Stimulated activated CD8-positive, alpha-beta memory T cell treated with anti-CD3 and anti-CD28 coated beads, Interleukin-7, amount 100 ng/mL, for 4 hours (primary cell): ENCODE results near the gene NAALADL1.
"Not testable (repeated sequence)": the region's sequence is repeated elsewhere in the genome, so short reads cannot be mapped to it uniquely, and the experiment has no call there.

Experiments
- DNase-seq, 2 donors: peaks; one replicate each; pipeline ENCODE4 v3.0.0-alpha.2; 2020; ENCODE audit warnings: low read depth in 2 of 2

The NAALADL1 gene

GRCh38 chr11:65051398-65051858 lies 6.9 kb downstream of the NAALADL1 start:
- no peak for DNase-seq

GRCh38 chr11:65047581-65048422 lies 10.6 kb downstream of the NAALADL1 start:
- DNase-seq, result peak in 1 of 2 donors; percentile 13

DNA sequence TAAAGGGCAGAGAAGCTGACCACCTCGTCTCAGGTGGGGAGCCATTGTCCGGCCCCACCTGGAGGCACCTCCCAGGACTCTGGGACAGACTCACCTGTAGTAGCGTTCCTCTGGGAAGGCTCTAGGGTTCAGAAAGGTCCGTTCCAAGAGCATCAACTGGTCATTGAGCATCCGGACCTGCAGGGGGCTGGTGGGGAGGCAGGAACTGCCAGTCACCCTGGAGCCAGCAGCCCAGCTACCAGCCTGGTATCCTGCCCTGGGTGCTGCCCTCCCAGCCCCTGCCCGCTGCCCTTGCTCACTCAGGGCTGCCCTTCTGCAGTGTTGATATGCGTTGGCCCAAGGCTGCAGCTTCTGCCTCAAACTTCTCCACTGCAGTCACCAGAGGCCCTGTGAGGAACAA lies 12.6 kb downstream of the NAALADL1 start:
- no peak for DNase-seq

GRCh38 chr11:65045061-65045460 lies 13.3 kb downstream of the NAALADL1 start:
- DNase-seq, result no peak

- DNase-seq, result no peak
Measured at GRCh38 chr11:65043881-65044501, 14.4 kb downstream of the NAALADL1 start.

GRCh38 chr11:65042891-65043290 lies 15.5 kb downstream of the NAALADL1 start:
- no peak for DNase-seq

- peak; percentile 68 to 81 for DNase-seq
Measured at GRCh38 chr11:65040847-65041622, 17.3 kb downstream of the NAALADL1 start, which contains the start of gene SAC3D1. TSS of gene SAC3D1 (plus strand) at chr11:65041210. CDS start at chr11:65041293, 83 bp downstream.

GRCh38 chr11:65040520-65040846 lies 17.9 kb downstream of the NAALADL1 start:
- DNase-seq, result no peak

DNA sequence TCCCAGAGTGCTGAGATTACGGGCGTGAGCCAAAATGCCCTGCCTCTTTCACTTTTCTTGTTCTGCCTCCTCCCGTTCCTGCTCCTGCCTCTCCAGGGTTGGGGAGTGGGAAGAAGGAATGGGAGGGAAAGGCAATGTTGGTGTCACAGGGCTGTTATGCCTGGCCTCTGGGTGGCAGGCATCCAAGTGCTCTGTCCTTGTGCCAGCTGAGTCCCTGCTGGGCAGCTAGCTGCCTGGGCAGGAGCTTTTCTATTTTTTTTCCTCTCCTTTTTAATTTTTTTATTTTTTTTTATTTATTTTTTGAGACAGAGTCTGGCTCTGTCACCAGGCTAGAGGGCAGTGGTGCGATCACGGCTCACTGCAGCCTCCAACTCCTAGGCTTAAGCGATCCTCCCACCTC lies 21.4 kb downstream of the NAALADL1 start:
- DNase-seq, result no peak

GRCh38 chr11:65035579-65035978 lies 22.8 kb downstream of the NAALADL1 start:
- no peak for DNase-seq

- no peak for DNase-seq
Measured at GRCh38 chr11:65034423-65034822, 23.9 kb downstream of the NAALADL1 start.

- no peak for DNase-seq
Measured at GRCh38 chr11:65032216-65032615, 26.1 kb downstream of the NAALADL1 start.

- DNase-seq, result peak; percentile 82 to 88
Measured at GRCh38 chr11:65027213-65028067, 30.9 kb downstream of the NAALADL1 start, which contains the start of gene SNX15. TSS of gene SNX15 (plus strand) at chr11:65027439. CDS start at chr11:65027538, 99 bp downstream.

GRCh38 chr11:65026810-65027209 lies 31.5 kb downstream of the NAALADL1 start:
- no peak for DNase-seq

GRCh38 chr11:65023502-65023901 lies 34.9 kb downstream of the NAALADL1 start:
- DNase-seq, result not testable (repeated sequence)

- DNase-seq, result no peak
Measured at GRCh38 chr11:65021509-65021908, 36.8 kb downstream of the NAALADL1 start.

DNA sequence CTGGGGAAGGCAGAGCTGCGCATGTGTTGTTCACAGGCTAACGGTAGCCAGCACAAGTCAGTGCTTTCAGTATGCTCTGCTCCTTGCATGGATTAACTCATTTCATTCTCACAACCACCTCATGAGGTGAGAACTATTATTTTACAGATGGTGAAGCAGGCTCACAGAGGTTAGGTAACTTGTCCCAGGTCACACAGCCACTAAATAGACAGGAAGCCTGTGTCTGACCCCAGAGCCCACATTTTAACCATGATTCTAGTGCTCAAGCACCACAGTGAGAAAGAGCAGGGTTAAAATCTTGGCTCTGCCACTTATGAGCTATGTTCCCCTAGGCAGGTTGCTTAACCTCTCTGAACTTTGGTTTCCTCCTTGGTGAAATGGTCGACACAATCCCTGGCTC lies 37.4 kb downstream of the NAALADL1 start:
- no peak for DNase-seq

DNA sequence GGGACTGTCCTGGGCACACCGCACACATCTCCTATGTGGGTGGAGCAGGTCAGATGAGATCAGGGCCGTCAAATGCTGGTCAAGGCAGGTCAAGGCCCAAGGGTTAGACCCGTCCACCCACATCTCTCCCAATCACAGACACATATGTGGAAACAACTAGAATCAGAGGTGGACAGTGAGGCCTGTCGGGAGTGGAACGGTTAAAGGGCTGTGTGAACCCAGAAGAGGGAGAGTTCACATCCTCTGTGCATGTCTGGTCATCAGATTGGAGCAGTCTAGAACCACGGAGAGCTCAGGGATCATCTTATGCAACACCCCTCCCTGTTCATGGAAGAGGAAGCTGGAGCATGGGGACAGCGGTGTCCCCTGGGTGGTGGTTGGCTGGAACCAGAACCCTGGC lies 38.5 kb downstream of the NAALADL1 start:
- no peak for DNase-seq

DNA sequence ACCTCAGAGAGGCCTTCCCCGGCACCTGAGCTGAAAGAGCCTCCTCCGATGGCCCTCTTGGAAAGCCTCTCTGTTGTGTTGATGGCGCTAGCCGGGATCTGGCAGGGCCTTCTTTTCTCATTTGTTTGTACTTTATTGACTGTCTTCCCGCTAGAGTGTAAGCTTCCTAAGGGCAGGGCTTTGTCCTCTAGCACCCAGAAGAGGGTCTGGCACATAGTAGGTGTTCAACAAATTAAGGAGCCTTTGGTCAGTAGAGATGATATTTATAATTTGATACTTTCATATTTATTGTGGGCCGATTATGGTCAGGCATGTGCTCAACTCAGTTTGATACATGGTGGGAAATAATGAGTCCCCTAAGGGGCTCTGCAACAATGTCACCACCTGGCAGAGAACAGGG lies 40.4 kb downstream of the NAALADL1 start:
- no peak for DNase-seq

DNA sequence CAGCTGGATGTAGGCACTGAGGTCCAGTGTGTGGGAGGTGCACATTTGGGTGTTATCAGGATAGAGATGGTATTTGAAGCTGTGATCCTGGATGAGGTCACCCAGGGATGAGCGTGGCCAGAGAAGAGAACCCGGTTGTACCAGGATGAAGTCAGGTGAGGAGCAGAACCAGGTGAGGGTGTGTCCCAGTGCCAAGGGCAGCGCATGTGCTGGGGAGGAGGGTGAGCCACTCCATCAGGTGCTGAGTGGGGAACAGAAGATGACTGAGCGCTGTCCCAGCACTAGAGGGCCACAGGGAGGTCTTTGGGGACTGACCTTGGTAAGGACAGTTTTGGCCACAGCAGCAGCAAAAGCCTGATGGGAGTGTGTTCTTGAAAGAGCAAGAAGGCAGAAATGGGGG lies 41.6 kb downstream of the NAALADL1 start:
- DNase-seq, result no peak

- no peak for DNase-seq
Measured at GRCh38 chr11:65014726-65015227, 43.6 kb downstream of the NAALADL1 start.
